Panc1 (cell line): ENCODE results near the gene ZNF266. TPM values are rescaled to one million over a fixed set of nuclear protein-coding genes. Genes with fewer than 3 reads are reported as not detected.

Experiments
- ATAC-seq: fragments of 200-7000 bp; cut with Tn5 transposase; 2 replicates; pipeline ENCODE4 v1.9.1; 2020; ENCODE audit warnings: mild to moderate bottlenecking, moderate library complexity
- Bru-seq: library from RNA; stranded (reverse); fragments of 400-500 nt; gene quantifications from one replicate; lab custom pipeline; 2021; lab: Mats Ljungman, UMichigan
- BruChase-seq, 2 experiments: library from RNA; stranded (reverse); fragments of 400-500 nt; gene quantifications; one replicate each; lab custom pipeline; 2021; lab: Mats Ljungman, UMichigan
- BruUV-seq: library from RNA; stranded (reverse); fragments of 400-500 nt; replicated peaks from 2 replicates; lab custom pipeline; 2021; lab: Mats Ljungman, UMichigan
- CTCF ChIA-PET: fragments of 300-600 bp; sonication (Branson Sonifier 250); formaldehyde crosslinking; loops from one replicate; lab custom pipeline; 2022; ENCODE audit warnings: antibody characterized with exemption; lab: Charles Lee
- POLR2A ChIA-PET: fragments of 300-600 bp; sonication (Branson Sonifier 250); formaldehyde crosslinking; loops from one replicate; lab custom pipeline; 2022; ENCODE audit warnings: antibody characterized with exemption; lab: Charles Lee
- DNase-seq: peaks from one replicate; pipeline ENCODE4 v3.0.0-alpha.2; 2010; ENCODE audit warnings: low read depth, low spot score
- H3K27ac ChIP-seq: 2 replicates; pipeline ENCODE4 v1.5.1; 2011; ENCODE audit warnings: mild to moderate bottlenecking, low read length, inconsistent platforms
- H3K27me3 ChIP-seq: fragments of 200-500 bp; sonication (Bioruptor generic); 2 replicates; pipeline ENCODE4 v1.6.0; 2014; ENCODE audit warnings: low read length, inconsistent platforms; ENCODE audit not compliant: control insufficient read depth, insufficient read depth
- H3K36me3 ChIP-seq: fragments of 200-500 bp; sonication (Bioruptor generic); 2 replicates; pipeline ENCODE4 v1.5.1; 2014; ENCODE audit warnings: inconsistent platforms, mild to moderate bottlenecking, low read length, moderate library complexity; ENCODE audit not compliant: control insufficient read depth, insufficient read depth
- H3K4me1 ChIP-seq: 2 replicates; pipeline ENCODE4 v1.5.1; 2011; ENCODE audit warnings: inconsistent platforms, mild to moderate bottlenecking, low read length, moderate library complexity; ENCODE audit not compliant: control insufficient read depth, insufficient read depth
- H3K4me3 ChIP-seq, 2 experiments: 2 replicates each; pipeline ENCODE4 v1.5.1; 2011 to 2012; ENCODE audit warnings: low read depth in 2 of 2, low read length in 2 of 2, mild to moderate bottlenecking in 2 of 2, inconsistent platforms in 1 of 2, moderate library complexity in 1 of 2
- H3K9me3 ChIP-seq: fragments of 200-500 bp; sonication (Bioruptor generic); 2 replicates; pipeline ENCODE4 v1.5.1; 2014; ENCODE audit warnings: low read depth, mild to moderate bottlenecking, inconsistent platforms, low read length, moderate library complexity; ENCODE audit not compliant: control insufficient read depth, insufficient read depth
- POLR2AphosphoS5 ChIP-seq: IDR thresholded peaks from 2 replicates; pipeline ENCODE4 v1.6.1; 2012; ENCODE audit warnings: mild to moderate bottlenecking, low read depth, low read length, moderate library complexity
- SIN3A ChIP-seq: IDR thresholded peaks from 2 replicates; pipeline ENCODE4 v1.6.1; 2012; ENCODE audit warnings: low read depth, mild to moderate bottlenecking, low read length, moderate library complexity, borderline replicate concordance; ENCODE audit not compliant: insufficient read depth
- TCF7L2 ChIP-seq: IDR thresholded peaks from 2 replicates; pipeline ENCODE4 v1.6.1; 2011; ENCODE audit warnings: mild to moderate bottlenecking, low read depth, low read length, inconsistent platforms
- in situ Hi-C: cut with HindIII; loops from 2 replicates; pipeline ENCODE4 v1.10.0; 2016; ENCODE audit warnings: low sequenced_read_pairs, low pct_unique_long_range_greater_than_20kb
- intact Hi-C: fragments of 100-400 bp; cut with micrococcal nuclease; formaldehyde crosslinking; loops from one replicate; pipeline ENCODE4 v1.10.0; 2022; ENCODE audit not compliant: unreplicated experiment
- long read RNA-seq: library from polyadenylated mRNA; unstranded; transcript quantifications from one replicate; pipeline ENCODE4 v2.0.0, GENCODE V29; 2021; ENCODE audit not compliant: unreplicated experiment
- polyA plus RNA-seq: library from polyadenylated mRNA; unstranded; fragments of >200 nt; gene quantifications from one replicate; pipeline ENCODE4 v1.2.1, GENCODE V29; 2012; ENCODE audit warnings: missing spikeins; ENCODE audit not compliant: insufficient read length
- total RNA-seq: library from RNA; stranded (reverse); gene quantifications from one replicate; pipeline ENCODE4 v1.2.1, GENCODE V29; 2021; ENCODE audit not compliant: unreplicated experiment
- TF ChIP-seq, protein P1 (sequence below): fragments of 450-650 bp; IDR thresholded peaks from 2 replicates; pipeline ENCODE4 v1.5.1; 2017; ENCODE audit warnings: mild to moderate bottlenecking
- TF ChIP-seq, protein P2 (sequence below), 2 experiments: IDR thresholded peaks; 2 replicates each; pipeline ENCODE4 v1.6.1; 2011 to 2012; ENCODE audit warnings: low read depth in 2 of 2, control low read depth in 1 of 2, low read length in 1 of 2, mild to moderate bottlenecking in 1 of 2, moderate library complexity in 1 of 2; ENCODE audit not compliant: insufficient read depth in 1 of 2

ZNF266 gene
- total RNA-seq, result 10.5 TPM
- 4.8 TPM for polyA plus RNA-seq
- Bru-seq, nascent RNA, result percentile 74 among the genes with signal in this experiment
- BruChase-seq, experiment 1, labeled RNA remaining after a 2-hour chase, result percentile 81 among the genes with signal in this experiment
- percentile 73 among the genes with signal in this experiment for BruChase-seq, experiment 2, labeled RNA remaining after a 6-hour chase
- long read RNA-seq, transcript ZNF266-207 (11 exons, 3,509 nt), result major isoform, 5 of 28 reads
- long read RNA-seq, partial matches to known transcripts, result 1 of 28 reads
- long read RNA-seq, other reads (novel, unspliced or antisense), result 21 of 28 reads

DNA sequence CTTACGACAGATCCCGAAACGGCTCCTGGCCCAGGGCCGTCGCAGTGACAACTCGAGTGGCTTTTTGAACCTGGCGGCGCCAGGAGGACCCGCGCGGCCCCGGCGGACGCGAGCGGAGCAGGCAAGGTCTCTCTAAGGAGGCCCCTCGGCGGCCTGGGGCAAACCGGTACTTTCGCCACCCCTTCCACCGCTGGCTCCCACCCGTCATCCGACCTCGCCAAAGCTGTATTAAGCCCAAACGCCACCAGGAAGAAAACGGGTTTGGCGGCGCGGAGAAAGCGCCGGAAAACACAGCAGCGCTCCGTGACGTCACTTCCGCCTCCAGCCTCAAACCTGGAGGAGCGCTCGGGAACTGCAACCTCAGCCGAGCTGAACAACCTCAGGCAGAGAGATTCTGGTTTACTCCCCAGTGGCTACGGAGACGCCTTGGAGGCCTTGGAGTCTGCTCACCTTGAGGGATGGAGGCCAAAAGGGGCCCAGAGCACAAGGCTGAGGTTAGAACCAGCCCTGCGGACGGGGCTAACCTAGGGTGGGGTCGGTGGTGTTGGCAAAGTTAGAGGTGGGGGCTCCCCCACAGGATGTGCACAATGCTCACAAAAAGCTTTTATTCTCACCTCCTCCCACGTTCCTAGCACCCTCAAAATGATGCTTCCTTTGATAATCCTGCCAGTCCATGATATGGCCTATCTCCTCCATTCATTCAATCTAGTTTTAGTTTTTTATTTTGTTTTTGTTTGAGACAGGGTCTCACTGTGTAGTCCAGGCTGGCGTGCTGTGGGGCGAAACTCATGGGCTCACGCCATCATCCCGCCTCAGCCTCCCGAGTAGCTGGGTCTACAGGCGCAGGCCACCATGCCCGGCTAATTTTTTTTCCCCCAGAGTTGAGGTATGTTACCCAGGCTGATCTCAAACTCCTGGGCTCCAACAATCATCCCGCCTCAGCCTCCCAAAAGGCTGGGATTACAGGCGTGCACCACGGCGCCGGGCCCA, at the start of gene ZNF266:
Gene ZNF266, minus strand, starts transcription at position 295 of the 990 bp plus-strand sequence. CDS start 15,484 bp downstream, outside the sequence.
- intact Hi-C loops, result loop anchor here (10.0 kb wide), 1 partner anchor 111 kb away; the partner anchor contains the start of gene ZNF559
- BruUV-seq, result no TSS peak
- DNase-seq (peak; percentile 70), ATAC-seq (peak; percentile 98)
- TF ChIP-seq POLR2AphosphoS5 (peak; percentile 69), SIN3A (no peak), TCF7L2 (no peak)
- TF ChIP-seq, protein P1, sequence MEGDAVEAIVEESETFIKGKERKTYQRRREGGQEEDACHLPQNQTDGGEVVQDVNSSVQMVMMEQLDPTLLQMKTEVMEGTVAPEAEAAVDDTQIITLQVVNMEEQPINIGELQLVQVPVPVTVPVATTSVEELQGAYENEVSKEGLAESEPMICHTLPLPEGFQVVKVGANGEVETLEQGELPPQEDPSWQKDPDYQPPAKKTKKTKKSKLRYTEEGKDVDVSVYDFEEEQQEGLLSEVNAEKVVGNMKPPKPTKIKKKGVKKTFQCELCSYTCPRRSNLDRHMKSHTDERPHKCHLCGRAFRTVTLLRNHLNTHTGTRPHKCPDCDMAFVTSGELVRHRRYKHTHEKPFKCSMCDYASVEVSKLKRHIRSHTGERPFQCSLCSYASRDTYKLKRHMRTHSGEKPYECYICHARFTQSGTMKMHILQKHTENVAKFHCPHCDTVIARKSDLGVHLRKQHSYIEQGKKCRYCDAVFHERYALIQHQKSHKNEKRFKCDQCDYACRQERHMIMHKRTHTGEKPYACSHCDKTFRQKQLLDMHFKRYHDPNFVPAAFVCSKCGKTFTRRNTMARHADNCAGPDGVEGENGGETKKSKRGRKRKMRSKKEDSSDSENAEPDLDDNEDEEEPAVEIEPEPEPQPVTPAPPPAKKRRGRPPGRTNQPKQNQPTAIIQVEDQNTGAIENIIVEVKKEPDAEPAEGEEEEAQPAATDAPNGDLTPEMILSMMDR, result peak; percentile 51
- TF ChIP-seq, protein P2, sequence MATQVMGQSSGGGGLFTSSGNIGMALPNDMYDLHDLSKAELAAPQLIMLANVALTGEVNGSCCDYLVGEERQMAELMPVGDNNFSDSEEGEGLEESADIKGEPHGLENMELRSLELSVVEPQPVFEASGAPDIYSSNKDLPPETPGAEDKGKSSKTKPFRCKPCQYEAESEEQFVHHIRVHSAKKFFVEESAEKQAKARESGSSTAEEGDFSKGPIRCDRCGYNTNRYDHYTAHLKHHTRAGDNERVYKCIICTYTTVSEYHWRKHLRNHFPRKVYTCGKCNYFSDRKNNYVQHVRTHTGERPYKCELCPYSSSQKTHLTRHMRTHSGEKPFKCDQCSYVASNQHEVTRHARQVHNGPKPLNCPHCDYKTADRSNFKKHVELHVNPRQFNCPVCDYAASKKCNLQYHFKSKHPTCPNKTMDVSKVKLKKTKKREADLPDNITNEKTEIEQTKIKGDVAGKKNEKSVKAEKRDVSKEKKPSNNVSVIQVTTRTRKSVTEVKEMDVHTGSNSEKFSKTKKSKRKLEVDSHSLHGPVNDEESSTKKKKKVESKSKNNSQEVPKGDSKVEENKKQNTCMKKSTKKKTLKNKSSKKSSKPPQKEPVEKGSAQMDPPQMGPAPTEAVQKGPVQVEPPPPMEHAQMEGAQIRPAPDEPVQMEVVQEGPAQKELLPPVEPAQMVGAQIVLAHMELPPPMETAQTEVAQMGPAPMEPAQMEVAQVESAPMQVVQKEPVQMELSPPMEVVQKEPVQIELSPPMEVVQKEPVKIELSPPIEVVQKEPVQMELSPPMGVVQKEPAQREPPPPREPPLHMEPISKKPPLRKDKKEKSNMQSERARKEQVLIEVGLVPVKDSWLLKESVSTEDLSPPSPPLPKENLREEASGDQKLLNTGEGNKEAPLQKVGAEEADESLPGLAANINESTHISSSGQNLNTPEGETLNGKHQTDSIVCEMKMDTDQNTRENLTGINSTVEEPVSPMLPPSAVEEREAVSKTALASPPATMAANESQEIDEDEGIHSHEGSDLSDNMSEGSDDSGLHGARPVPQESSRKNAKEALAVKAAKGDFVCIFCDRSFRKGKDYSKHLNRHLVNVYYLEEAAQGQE (IDR thresholded peaks at IDR 0.05; ENCODE audit: insufficient read depth in 1 of 2, low read depth in 2 of 2, low read length in 1 of 2), result no peak
- Histone ChIP-seq H3K4me3 (peak within 1 kb of the TSS; percentile 80 to 86), H3K9me3 (peaks cover 8% of the 10 kb centered on the region), H3K36me3 (no peaks in the 10 kb centered on the region), H3K27me3 (no peaks in the 10 kb centered on the region), H3K27ac (peak within 1 kb of the TSS; percentile 87), H3K4me1 (peaks cover 6% of the 10 kb centered on the region; the same call in 1 of the 2 replicates)
- ChIA-PET CTCF (no interaction called here), POLR2A (interaction anchor here (0.5 kb wide), 1 partner anchor 148 kb away, joined by 10 read pairs; no protein-coding TSS in a partner anchor)
- in situ Hi-C loops, result no loop called here

DNA sequence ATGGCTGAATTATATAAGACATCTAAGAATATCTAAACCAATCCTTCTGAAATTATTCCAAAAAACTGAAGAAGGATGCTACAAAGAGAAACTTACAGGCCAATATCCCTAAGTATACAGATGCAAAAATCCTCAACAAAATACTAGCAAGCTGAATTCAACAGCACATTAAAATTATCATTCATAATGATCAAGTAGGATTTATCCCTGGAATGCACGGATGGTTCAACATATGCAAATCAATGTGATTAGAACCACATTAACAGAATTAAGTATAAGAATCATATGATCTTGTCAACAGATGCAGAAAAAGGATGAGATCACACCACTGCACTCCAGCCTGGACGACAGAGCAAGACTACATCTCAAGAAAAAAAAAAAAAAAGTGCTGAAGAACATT, 49.8 kb upstream of the ZNF266 start:
- ChIA-PET CTCF (no interaction called here), POLR2A (no interaction called here)
- Histone ChIP-seq H3K27me3 (no peaks in the 10 kb centered on the region), H3K36me3 (no peaks in the 10 kb centered on the region), H3K4me3 (no peak overlapping the region), H3K27ac (no peak overlapping the region), H3K4me1 (no peaks in the 10 kb centered on the region), H3K9me3 (no peaks in the 10 kb centered on the region)
- ATAC-seq, result no peak
- TF ChIP-seq, protein P2 (IDR thresholded peaks at IDR 0.05; ENCODE audit: insufficient read depth in 1 of 2, low read depth in 2 of 2, low read length in 1 of 2), result no peak
- TF ChIP-seq TCF7L2, result no peak
- no peak for TF ChIP-seq POLR2AphosphoS5
- TF ChIP-seq SIN3A, result no peak
- TF ChIP-seq, protein P1, result no peak
- no peak for DNase-seq
- intact Hi-C loops (no loop called here), in situ Hi-C loops (no loop called here)
- no TSS peak for BruUV-seq
